ENCODE measurements around the gene BMP3. TPM values are rescaled to one million over a fixed set of nuclear protein-coding genes. Genes with fewer than 3 reads are reported as not detected.

Gene BMP3
- total and polyA plus RNA-seq, 2 of the 8 experiments (the other 6 are each of a cell fraction or from before 2014, with no cell fraction given): 0.02 TPM; not detected in 1

DNA sequence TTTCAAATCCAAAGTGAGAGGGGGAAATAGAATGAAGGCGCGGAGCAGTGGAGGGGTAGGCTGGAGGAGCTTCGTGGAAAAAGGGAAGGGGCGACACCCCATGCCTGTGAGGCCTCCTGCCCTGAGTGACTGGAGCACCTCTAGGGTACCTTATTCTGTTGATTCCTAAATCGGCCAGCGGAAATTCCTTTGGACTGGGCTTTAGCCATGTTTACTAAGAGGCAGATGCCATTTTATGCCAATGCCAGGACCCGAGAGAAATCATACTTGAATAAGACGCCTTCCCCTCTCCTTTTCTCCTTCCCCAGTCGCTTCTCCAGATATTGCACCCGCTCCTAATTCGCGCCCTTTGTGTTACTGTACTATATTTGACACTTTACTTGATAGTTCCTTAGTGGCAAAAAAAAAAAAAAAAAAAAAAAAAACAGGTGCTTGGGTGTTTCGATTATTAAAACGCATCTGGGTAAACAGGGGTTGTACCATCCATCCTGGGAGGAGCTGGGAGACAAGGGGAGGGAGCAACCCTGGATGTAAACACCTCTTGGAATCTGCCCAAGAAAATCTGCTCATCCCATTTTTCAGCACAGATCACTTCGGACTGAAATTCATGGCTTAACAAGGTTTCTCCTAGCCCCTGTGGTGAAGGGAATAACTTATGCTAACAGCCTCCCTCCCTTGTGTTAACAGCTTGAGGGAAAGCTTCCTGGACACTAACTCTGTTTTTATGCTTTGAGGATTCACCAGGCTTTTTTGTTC, 1.5 kb downstream of the BMP3 start (continued):
- TF ChIP-seq RNF2 (IDR thresholded peaks at IDR 0.05; ENCODE audit: borderline replicate concordance, low read depth, low read length, missing control alignments, poor library complexity, severe bottlenecking) (no peak), CREB1 (IDR thresholded peaks at IDR 0.05) (no peak), BACH1 (IDR thresholded peaks at IDR 0.05; ENCODE audit: low read length) (no peak), EP300 (IDR thresholded peaks at IDR 0.05; ENCODE audit: borderline replicate concordance in 1 of 2, low read depth in 2 of 2, low read length in 2 of 2) (no peak), MAX (IDR thresholded peaks at IDR 0.05) (no peak)
